Kidney glomerular epithelial cell (primary cell): ENCODE data around the gene MPV17.
"Not testable (repeated sequence)": the region's sequence is repeated elsewhere in the genome, so short reads cannot be mapped to it uniquely, and the experiment has no call there.

Experiments used
- DNase-seq: peaks from one replicate; lab custom pipeline; 2025; lab: John Stamatoyannopoulos, UW

Gene MPV17

DNA sequence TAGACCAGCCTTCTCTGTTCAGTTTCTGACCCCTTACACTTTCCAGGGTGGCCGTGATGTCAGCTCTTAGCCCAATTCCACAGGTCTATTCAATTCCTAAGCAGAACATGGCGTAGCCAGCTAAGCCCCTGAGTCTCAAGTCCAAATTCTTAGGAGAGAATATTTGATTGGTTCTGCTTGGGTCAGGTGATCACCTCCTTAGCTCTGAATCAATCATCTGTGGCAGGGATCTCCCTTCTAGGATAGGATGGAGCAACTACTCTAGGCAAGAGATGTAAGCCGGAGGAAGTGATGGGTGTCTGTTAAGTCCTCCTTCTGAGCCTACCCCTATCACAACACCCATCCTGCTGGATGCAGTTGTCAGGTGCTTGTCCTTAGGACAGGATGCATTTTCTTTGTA is 25.7 kb downstream of the MPV17 start:
- DNase-seq: no peak

DNA sequence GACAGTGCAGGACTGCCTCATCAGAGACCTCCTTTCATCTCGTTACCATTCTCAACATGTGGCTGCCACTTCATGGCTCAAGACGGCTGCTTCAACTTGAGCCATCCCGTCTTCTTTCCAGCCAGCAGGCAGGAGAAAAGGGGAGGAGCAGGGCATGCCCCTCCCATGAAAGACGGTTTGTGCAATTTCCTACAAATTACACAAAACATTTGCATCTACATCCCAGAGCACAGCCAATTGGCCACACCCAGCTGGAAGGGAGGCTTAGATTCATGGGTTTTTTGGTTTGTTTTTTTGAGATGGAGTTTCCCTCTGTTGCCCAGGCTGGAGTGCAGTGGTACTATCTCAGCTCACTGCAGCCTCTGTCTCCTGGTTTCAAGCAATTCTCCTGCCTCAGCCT is 26.4 kb downstream of the MPV17 start:
- DNase-seq: no peak

DNA sequence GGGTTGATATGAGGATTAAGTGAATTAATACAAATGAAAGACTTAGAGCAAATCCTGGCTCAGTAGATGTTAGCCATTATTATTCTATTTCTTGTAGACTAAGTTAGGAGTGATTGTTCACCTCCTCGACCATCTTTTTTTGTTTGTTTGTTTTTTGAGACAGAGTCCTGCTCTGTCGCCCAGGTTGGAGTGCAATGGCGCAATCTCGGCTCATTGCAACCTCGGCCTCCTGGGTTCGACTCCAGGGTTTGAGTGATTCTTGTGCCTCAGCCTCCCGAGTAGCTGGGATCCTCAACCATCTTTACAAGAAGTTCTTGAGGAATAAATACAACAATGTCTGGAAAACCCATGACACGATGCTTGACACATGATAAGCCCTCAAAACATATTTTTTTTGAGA is 28.0 kb downstream of the MPV17 start:
- no peak for DNase-seq

DNA sequence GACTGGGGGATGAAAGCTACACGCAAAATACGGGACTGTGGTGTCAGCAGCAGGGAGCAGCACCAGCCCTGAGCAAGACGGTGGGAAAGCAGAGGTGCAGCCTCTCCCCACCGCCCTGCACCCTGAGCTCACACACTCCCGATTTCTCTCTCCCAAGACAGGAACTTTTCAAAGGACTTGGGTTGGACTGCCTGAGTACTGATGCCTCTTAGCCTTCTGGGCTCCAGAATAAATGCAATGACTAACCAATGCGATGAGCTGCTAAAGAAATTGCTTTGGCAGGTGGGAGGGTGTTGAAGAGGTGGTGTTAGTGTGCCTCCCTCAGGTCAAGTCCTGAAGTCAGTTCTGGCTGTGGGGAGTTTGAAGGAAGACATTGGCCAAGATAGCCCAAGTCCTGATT is 31.0 kb downstream of the MPV17 start:
- no peak for DNase-seq

- DNase-seq: no peak
Observed at GRCh38 chr2:27290549-27290948, 32.3 kb downstream of the MPV17 start.

- no peak for DNase-seq
Observed at GRCh38 chr2:27288610-27289009, 34.3 kb downstream of the MPV17 start.

GRCh38 chr2:27285481-27285880 is 37.4 kb downstream of the MPV17 start:
- DNase-seq: no peak

DNA sequence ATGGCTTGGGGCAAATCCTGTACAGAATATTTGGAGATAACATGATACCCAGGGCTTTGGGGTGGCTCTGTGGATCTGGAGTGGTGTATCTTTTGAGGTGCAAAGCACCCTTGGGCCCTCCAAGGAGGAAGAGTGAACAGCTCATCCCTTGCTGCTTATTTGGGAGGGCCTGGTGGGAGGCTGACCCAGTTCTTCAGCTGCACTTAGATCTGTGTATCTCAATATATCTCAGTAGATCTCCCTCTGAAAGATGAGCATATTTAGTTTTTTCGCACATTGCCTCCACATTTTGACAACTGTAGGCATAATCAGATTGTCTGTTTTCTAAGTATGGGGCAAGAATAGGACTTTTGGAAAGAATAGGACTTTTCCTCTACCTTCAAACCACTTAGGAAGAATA is 37.9 kb downstream of the MPV17 start:
- no peak for DNase-seq

- no peak for DNase-seq
Observed at GRCh38 chr2:27282892-27283291, 40.0 kb downstream of the MPV17 start.

DNA sequence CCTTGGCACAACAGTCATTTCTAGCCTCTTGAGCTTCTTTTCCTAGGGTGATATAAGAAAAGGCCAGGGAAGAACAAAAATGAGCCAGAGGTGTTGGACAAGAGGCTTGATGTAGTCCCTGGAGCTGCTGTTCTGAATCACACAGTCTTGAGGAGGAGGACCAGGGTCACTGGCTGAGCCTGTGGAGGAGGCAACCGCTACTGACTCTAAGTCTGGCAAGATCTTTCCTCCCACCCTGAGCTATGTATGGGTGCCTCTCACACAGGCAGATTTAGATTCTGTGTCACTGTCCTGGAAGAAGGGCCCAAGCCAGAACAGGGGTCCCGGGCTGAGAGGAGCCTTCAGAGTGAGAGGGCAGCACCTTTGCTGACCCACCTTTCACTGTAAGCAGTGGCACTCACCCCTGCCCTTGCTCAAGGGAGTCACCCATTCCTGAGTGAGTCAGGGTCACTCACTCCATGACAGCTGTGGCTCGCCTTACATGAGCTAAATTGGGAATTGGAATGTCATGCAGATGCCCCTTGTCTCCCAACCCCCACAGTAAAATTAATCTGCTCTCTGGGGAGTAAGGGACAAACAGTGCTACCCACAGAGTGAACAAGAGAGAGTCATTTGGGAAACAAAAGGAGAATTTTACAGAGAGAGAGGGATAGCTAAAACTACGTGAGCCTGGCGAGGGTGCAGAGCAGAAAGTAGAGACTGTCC is 40.9 kb downstream of the MPV17 start, which contains the start of gene TRIM54:
TSS of gene TRIM54 (plus strand) at position 575 of the 705 bp plus-strand sequence. CDS start 303 bp downstream, outside the sequence.
- peak; percentile 17 for DNase-seq

- DNase-seq: no peak
Observed at GRCh38 chr2:27281442-27281841, 41.5 kb downstream of the MPV17 start.

GRCh38 chr2:27280826-27281225 is 42.1 kb downstream of the MPV17 start:
- no peak for DNase-seq

DNA sequence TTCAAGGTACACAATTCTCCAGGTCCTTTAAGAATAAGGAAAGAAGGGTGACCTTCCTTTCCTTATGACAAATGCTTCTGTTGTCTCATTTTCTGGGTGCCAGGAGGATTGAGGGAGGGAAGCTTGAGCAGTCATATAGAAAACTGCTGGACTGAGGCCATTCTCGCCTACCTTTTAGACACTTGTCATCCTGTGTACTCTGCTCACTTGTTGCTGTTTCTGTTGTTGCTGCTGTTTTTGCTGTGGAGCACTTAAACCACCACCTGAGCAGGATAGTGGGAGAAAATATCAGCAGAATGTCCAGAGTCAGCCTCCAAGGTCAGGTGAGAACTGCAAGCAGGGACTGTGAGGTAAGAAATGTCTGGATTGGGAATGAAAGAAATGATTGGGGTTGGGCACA is 44.9 kb downstream of the MPV17 start:
- DNase-seq: no peak

DNA sequence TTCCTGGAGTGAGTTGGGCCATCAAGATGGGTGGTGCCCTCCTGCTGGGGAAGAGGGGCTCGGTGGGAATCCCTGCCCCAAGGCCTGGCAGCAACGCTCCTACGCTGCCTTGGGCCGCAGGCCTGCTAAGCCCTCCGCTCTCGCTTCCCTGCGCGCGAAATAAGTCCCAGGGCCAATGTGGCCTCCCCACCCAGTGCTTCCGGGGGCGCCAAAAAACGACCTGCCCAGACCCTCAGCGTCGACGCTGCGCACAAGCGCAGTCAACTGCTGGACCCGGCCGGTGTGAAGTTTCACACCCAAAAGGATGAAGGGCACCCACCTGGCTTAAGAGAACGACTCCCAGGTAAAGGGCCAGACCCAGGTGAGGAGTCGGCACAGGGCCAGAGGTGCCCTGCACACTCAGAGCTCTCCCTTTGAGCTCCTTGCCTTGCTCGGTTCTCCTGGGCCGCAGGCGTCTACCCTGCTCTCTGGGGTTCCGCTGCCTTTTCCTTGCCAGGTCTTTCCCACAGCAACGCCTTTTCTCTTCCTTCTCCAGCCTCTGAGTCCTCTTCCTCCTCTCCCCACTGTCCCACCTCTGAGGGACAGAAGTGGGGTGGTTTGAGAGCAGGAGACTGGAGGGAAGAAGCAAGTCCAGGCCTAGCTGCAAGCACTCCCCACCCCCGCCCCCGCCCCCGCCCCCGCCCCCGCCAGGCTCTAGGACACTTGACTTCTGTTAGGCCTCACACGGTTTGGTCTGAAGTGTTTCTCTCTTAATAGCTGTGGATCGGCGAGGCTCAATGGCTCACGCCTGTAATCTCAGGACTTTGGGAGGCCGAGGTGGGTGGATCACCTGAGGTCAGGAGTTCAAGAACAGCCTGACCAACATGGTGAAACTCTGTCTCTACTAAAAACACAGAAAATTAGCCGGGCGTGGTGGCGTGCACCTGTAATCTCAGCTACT is 47.4 kb downstream of the MPV17 start, which contains the start of gene DNAJC5G:
TSS of gene DNAJC5G (plus strand) at position 223 of the 940 bp plus-strand sequence. CDS start 1,296 bp downstream, outside the sequence.
- no peak for DNase-seq

DNA sequence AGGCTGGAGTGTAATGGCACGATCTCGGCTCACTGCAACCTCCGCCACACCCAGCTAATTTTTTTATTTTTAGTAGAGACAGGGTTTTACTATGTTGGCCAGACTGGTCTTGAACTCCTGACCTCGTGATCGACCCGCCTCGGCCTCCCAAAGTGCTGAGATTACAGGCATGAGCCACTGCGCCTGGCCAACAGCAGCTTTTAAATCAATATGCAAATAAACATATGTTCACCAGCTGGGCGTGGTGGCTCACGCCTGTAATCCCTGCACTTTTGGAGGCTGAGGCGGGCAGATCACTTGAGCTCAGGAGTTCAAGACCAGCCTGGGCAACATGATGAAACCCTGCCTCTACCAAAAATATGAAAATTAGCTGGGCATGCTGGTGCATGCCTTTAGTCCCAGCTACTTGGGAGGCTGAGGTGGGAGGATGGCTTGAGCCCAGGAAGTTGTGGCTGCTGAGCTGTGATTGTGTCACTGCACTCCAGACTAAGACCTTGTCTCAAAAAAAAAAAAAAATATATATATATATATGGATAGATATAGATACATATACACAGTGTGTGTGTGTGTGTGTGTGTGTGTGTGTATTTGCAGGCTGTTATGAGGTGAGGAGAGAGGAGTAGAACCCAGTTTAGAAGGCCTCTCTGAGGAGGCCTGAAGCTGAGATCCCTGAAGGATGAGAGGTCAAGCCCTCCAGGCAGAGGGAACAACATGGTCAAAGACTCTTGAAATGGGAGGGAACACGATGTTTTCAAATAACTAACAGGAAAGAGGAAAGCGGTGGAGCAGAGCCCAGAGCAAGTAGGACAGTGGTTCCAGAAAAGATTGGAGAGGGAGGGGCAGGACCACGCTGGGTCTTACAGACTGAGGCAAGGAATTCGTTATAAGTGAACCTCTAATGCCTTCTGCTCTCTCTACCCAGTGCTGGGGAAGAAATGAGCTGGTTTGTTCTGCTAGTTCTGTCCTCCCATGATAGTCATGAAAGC is 50.1 kb downstream of the MPV17 start:
- DNase-seq: not testable (repeated sequence)

GRCh38 chr2:27271631-27272340 is 51.1 kb downstream of the MPV17 start:
- no peak for DNase-seq

- no peak for DNase-seq
Observed at GRCh38 chr2:27270670-27271069, 52.2 kb downstream of the MPV17 start.

GRCh38 chr2:27270131-27270530 is 52.8 kb downstream of the MPV17 start:
- DNase-seq: no peak

- DNase-seq: not testable (repeated sequence)
Observed at GRCh38 chr2:27268296-27268695, 54.6 kb downstream of the MPV17 start.

DNA sequence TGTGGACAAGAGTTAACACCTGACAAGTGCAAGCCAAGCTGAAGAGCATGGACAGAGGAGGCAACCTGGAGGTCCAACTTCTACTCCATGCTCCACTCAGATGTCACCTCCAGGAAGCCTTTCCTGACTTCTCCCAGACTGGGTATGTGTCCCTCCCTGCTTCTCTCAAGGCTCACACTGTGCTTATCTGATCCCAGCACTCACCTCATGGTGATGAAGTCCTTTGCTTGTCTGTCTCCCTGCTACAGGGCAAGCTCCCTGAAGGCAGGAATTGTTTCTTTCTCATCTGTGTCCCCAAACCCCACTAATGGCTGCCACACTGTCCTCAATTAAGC is 57.4 kb downstream of the MPV17 start:
- no peak for DNase-seq
